GM18520 (cell line): ENCODE results near the gene ZCCHC2.

Experiments
- ATAC-seq: cut with Tn5 transposase; IDR thresholded peaks from one replicate; pipeline ENCODE4 v1.9.1; 2021; ENCODE audit not compliant: unreplicated experiment

ZCCHC2 gene

GRCh38 chr18:62574776-62575175 is 52.0 kb downstream of the ZCCHC2 start:
- no peak for ATAC-seq

- no peak for ATAC-seq
These were observed 53.4 kb downstream of the ZCCHC2 start for GRCh38 chr18:62576271-62576670.

GRCh38 chr18:62576845-62577512 is 54.2 kb downstream of the ZCCHC2 start:
- ATAC-seq: no peak

GRCh38 chr18:62577765-62578164 is 54.9 kb downstream of the ZCCHC2 start:
- no peak for ATAC-seq

GRCh38 chr18:62578980-62579511 is 56.2 kb downstream of the ZCCHC2 start:
- no peak for ATAC-seq

GRCh38 chr18:62583376-62583775 is 60.6 kb downstream of the ZCCHC2 start:
- no peak for ATAC-seq

GRCh38 chr18:62584241-62585120 is 61.7 kb downstream of the ZCCHC2 start:
- peak; percentile 79 for ATAC-seq

GRCh38 chr18:62585274-62586150 is 62.7 kb downstream of the ZCCHC2 start:
- ATAC-seq: peak; percentile 9

GRCh38 chr18:62586151-62586774 is 63.4 kb downstream of the ZCCHC2 start:
- ATAC-seq: peak; percentile 51

- no peak for ATAC-seq
These were observed 64.1 kb downstream of the ZCCHC2 start for GRCh38 chr18:62586781-62587487.

GRCh38 chr18:62587689-62588088 is 64.9 kb downstream of the ZCCHC2 start:
- no peak for ATAC-seq

- no peak for ATAC-seq
These were observed 65.4 kb downstream of the ZCCHC2 start for GRCh38 chr18:62588217-62588616.

- ATAC-seq: no peak
These were observed 68.2 kb downstream of the ZCCHC2 start for GRCh38 chr18:62590799-62591590.

GRCh38 chr18:62596145-62597005 is 73.5 kb downstream of the ZCCHC2 start:
- no peak for ATAC-seq

- ATAC-seq: no peak
These were observed 79.0 kb downstream of the ZCCHC2 start for GRCh38 chr18:62601871-62602270.

GRCh38 chr18:62602706-62603105 is 79.9 kb downstream of the ZCCHC2 start:
- ATAC-seq: no peak

- no peak for ATAC-seq
These were observed 80.4 kb downstream of the ZCCHC2 start for GRCh38 chr18:62603211-62603610.

GRCh38 chr18:62603979-62604378 is 81.2 kb downstream of the ZCCHC2 start:
- ATAC-seq: no peak
